GM23338 (cell line): Measurements from ENCODE around the gene INPP4B. TPM values are rescaled to one million over a fixed set of nuclear protein-coding genes. Genes with fewer than 3 reads are reported as not detected.

Experiments
- ATAC-seq: fragments of 200-7000 bp; cut with Tn5 transposase; 3 replicates; pipeline ENCODE4 v1.9.1; 2020
- DNase-seq: peaks from one replicate; pipeline ENCODE4 v3.0.0-alpha.2; 2015; ENCODE audit warnings: low spot score
- H2AFZ ChIP-seq: fragments of 200-600 bp; sonication (generic); 2 replicates; pipeline ENCODE4 v1.8.0; 2016; ENCODE audit warnings: antibody characterized with exemption, mild to moderate bottlenecking, moderate library complexity
- H3F3A ChIP-seq: fragments of 200-600 bp; sonication (generic); replicated peaks from 2 replicates; pipeline ENCODE4 v1.8.0; 2017; ENCODE audit warnings: antibody characterized with exemption, mixed run types, low read depth
- H3K27ac ChIP-seq: fragments of 200-600 bp; sonication (generic); 2 replicates; pipeline ENCODE4 v1.6.1; 2016; ENCODE audit warnings: low read depth
- H3K27me3 ChIP-seq: fragments of 200-600 bp; sonication (generic); 2 replicates; pipeline ENCODE4 v1.8.0; 2016; ENCODE audit warnings: mild to moderate bottlenecking, mixed run types, moderate library complexity; ENCODE audit not compliant: insufficient read depth
- H3K36me3 ChIP-seq: fragments of 200-600 bp; sonication (generic); 2 replicates; pipeline ENCODE4 v1.8.0; 2016; ENCODE audit warnings: mild to moderate bottlenecking; ENCODE audit not compliant: insufficient read depth
- H3K4me1 ChIP-seq: fragments of 200-600 bp; sonication (generic); 2 replicates; pipeline ENCODE4 v1.8.0; 2016; ENCODE audit warnings: mild to moderate bottlenecking, moderate library complexity; ENCODE audit not compliant: insufficient read depth
- H3K4me2 ChIP-seq: fragments of 200-600 bp; sonication (generic); 2 replicates; pipeline ENCODE4 v1.7.1; 2017; ENCODE audit warnings: mixed run types
- H3K4me3 ChIP-seq: fragments of 200-600 bp; sonication (generic); 2 replicates; pipeline ENCODE4 v1.6.1; 2016; ENCODE audit warnings: mixed run types
- H3K79me2 ChIP-seq: fragments of 200-600 bp; sonication (generic); replicated peaks from 2 replicates; pipeline ENCODE4 v1.8.0; 2017; ENCODE audit warnings: mild to moderate bottlenecking; ENCODE audit not compliant: insufficient read depth
- H3K9me2 ChIP-seq: fragments of 200-600 bp; sonication (generic); 2 replicates; pipeline ENCODE4 v1.8.0; 2017; ENCODE audit not compliant: insufficient read depth
- H4K20me1 ChIP-seq: fragments of 200-600 bp; sonication (generic); replicated peaks from 2 replicates; pipeline ENCODE4 v1.8.0; 2017; ENCODE audit warnings: mild to moderate bottlenecking; ENCODE audit not compliant: insufficient read depth
- H3K27ac Mint-ChIP-seq: 2 replicates; pipeline ENCODE4 v1.8.0; 2020; ENCODE audit warnings: inconsistent platforms, mild to moderate bottlenecking, moderate library complexity, mixed read lengths
- H3K27me3 Mint-ChIP-seq: 3 replicates; pipeline ENCODE4 v1.8.0; 2022; ENCODE audit warnings: low read depth, mild to moderate bottlenecking, moderate library complexity, mixed read lengths, inconsistent platforms; ENCODE audit not compliant: insufficient read depth, poor library complexity
- H3K36me3 Mint-ChIP-seq: 3 replicates; pipeline ENCODE4 v1.8.0; 2021; ENCODE audit warnings: low read depth, mild to moderate bottlenecking, inconsistent platforms, moderate library complexity, mixed read lengths
- H3K4me1 Mint-ChIP-seq: 3 replicates; pipeline ENCODE4 v1.8.0; 2020; ENCODE audit warnings: mild to moderate bottlenecking, inconsistent platforms, mixed read lengths
- H3K4me3 Mint-ChIP-seq: 3 replicates; pipeline ENCODE4 v1.8.0; 2021; ENCODE audit warnings: moderate library complexity, mild to moderate bottlenecking, inconsistent platforms, mixed read lengths
- H3K9me3 Mint-ChIP-seq: 3 replicates; pipeline ENCODE4 v1.8.0; 2020; ENCODE audit warnings: moderate library complexity, mild to moderate bottlenecking, inconsistent platforms, mixed read lengths
- CREB1 ChIP-seq: fragments of 250-450 bp; sonication (Bioruptor Pico); IDR thresholded peaks from 2 replicates; pipeline ENCODE4 v1.5.0; 2020; ENCODE audit warnings: low read depth, mild to moderate bottlenecking, moderate library complexity
- EZH2phosphoT487 ChIP-seq: fragments of 200-600 bp; sonication (generic); IDR thresholded peaks from one replicate; pipeline ENCODE4 v1.8.1; 2018; ENCODE audit warnings: antibody characterized with exemption; ENCODE audit not compliant: unreplicated experiment
- JUNB ChIP-seq: IDR thresholded peaks from one replicate; pipeline ENCODE4 v1.6.1; 2016; ENCODE audit warnings: antibody characterized with exemption; ENCODE audit not compliant: unreplicated experiment
- NANOG ChIP-seq: IDR thresholded peaks from 2 replicates; pipeline ENCODE4 v1.6.1; 2016; ENCODE audit warnings: antibody characterized with exemption, borderline replicate concordance
- POLR2AphosphoS5 ChIP-seq: IDR thresholded peaks from 2 replicates; pipeline ENCODE4 v1.6.1; 2016; ENCODE audit warnings: antibody characterized with exemption, low read depth
- STAT1 ChIP-seq: IDR thresholded peaks from one replicate; pipeline ENCODE4 v1.6.1; 2016; ENCODE audit warnings: antibody characterized with exemption; ENCODE audit not compliant: unreplicated experiment
- ZNF114 ChIP-seq: fragments of 250-450 bp; sonication (Bioruptor Pico); IDR thresholded peaks from 2 replicates; pipeline ENCODE4 v1.5.0; 2020; ENCODE audit warnings: mild to moderate bottlenecking, moderate library complexity
- ZNF331 ChIP-seq: fragments of 250-450 bp; sonication (Bioruptor Pico); IDR thresholded peaks from 2 replicates; pipeline ENCODE4 v1.5.0; 2020; ENCODE audit warnings: low read depth, mild to moderate bottlenecking, moderate library complexity
- polyA plus RNA-seq: library from polyadenylated mRNA; unstranded; fragments of >200 nt; fragmentation: Nextera tagmentation; extraction: Ambion mirVana; gene quantifications from 2 replicates; pipeline ENCODE4 v1.2.1, GENCODE V29; 2016
- total RNA-seq: library from RNA; depleted of rRNA; stranded (reverse); fragments of >200 nt; shearing (Covaris generic); gene quantifications from 2 replicates; pipeline ENCODE4 v1.2.3, GENCODE V29; 2014
- TF ChIP-seq, protein P1 (sequence below), 2 experiments: fragments of 200-600 bp in 1 of 2; sonication (generic) in 1 of 2; conservative IDR thresholded peaks; 2 replicates each; pipeline versions ENCODE4 v1.5.1 to v1.6.1; 2016 to 2017; ENCODE audit warnings: antibody characterized with exemption in 2 of 2, low read depth in 2 of 2, mild to moderate bottlenecking in 2 of 2, moderate library complexity in 1 of 2
- TF ChIP-seq, protein P2 (sequence below): IDR thresholded peaks from one replicate; pipeline ENCODE4 v1.6.1; 2018; ENCODE audit warnings: antibody characterized with exemption; ENCODE audit not compliant: unreplicated experiment
- TF ChIP-seq, protein P3 (sequence below): IDR thresholded peaks from 2 replicates; pipeline ENCODE4 v1.6.1; 2016; ENCODE audit warnings: antibody characterized with exemption

Gene INPP4B
- total and polyA plus RNA-seq, 2 experiments from 2014 or later: 0.11 to 0.14 TPM

DNA sequence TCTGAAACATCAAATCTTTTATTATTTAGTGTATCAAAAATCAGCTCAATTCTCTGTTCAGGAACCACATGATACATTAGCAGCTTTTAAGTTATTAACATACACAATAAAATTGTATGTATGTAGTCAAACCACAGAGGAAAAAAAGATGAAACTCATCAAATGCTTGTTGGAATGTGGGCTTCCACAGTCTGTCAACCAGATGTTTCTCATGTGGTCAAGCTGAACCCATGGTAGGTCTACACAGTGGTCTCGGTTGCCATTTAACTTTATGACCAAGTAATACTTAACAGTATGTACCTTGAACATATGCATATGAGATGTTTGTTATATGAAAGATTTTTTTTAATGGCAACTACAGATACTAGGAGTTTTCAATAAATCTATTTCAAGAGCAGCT is 781.9 kb downstream of the INPP4B start:
- ATAC-seq: no peak
- Mint-ChIP-seq H3K9me3 (peaks cover 40% of the 10 kb centered on the region), H3K4me1 (no peaks in the 10 kb centered on the region)

DNA sequence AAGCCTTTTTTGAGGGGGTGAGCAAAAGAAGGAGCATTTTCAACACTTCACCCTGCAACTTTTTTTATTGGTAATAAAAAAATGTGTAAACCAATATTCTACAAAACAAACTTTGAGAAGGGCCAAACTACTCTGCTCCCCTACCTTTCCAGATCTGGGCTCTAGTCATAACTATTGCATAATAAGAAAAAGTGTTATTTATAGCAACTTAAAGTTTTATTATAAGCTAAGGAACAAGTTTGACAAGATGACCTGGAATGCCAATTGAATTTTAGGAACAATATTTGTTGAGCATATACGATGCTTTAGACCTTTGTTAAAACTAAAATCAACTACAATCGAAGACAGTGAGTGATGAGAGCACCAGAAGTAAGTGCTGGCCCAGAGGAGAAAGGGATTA is 800.1 kb downstream of the INPP4B start:
- Mint-ChIP-seq H3K4me3 (no peak overlapping the region), H3K27ac (no peak overlapping the region), H3K4me1 (peaks cover 23% of the 10 kb centered on the region), H3K9me3 (no peaks in the 10 kb centered on the region), H3K36me3 (peaks cover 6% of the 10 kb centered on the region; the same call in 1 of the 3 replicates), H3K27me3 (no peaks in the 10 kb centered on the region)
- Histone ChIP-seq H4K20me1 (no peaks in the 10 kb centered on the region), H3K79me2 (no peaks in the 10 kb centered on the region), H3K4me1 (peaks cover 23% of the 10 kb centered on the region), H3K36me3 (no peaks in the 10 kb centered on the region), H3F3A (no peaks in the 10 kb centered on the region), H2AFZ (no peak overlapping the region), H3K4me3 (no peak overlapping the region), H3K27ac (no peak overlapping the region), H3K4me2 (0 out of 2 replicates have a peak overlapping the region, but pooled peaks have one; percentile 0), H3K9me2 (no peaks in the 10 kb centered on the region), H3K27me3 (no peaks in the 10 kb centered on the region)
- TF ChIP-seq CREB1 (CRISPR knock-in tag): no peak
- TF ChIP-seq STAT1: no peak
- no peak for TF ChIP-seq ZNF114 (CRISPR knock-in tag)
- TF ChIP-seq JUNB: no peak
- DNase-seq (no peak), ATAC-seq (no peak)

More for the DNA sequence above, 781.9 kb downstream of the INPP4B start:
- Histone ChIP-seq H4K20me1 (no peaks in the 10 kb centered on the region), H3K27me3 (no peaks in the 10 kb centered on the region), H3F3A (no peaks in the 10 kb centered on the region), H3K4me3 (no peak overlapping the region), H3K27ac (no peak overlapping the region), H2AFZ (no peak overlapping the region), H3K9me2 (no peaks in the 10 kb centered on the region), H3K79me2 (no peaks in the 10 kb centered on the region), H3K4me2 (no peak overlapping the region), H3K36me3 (no peaks in the 10 kb centered on the region), H3K4me1 (no peaks in the 10 kb centered on the region)
- Mint-ChIP-seq H3K27me3 (no peaks in the 10 kb centered on the region), H3K27ac (no peak overlapping the region), H3K36me3 (peaks cover 28% of the 10 kb centered on the region; the same call in 2 of the 3 replicates), H3K4me3 (no peak overlapping the region)
- DNase-seq: no peak
- TF ChIP-seq EZH2phosphoT487 (no peak), POLR2AphosphoS5 (no peak)

DNA sequence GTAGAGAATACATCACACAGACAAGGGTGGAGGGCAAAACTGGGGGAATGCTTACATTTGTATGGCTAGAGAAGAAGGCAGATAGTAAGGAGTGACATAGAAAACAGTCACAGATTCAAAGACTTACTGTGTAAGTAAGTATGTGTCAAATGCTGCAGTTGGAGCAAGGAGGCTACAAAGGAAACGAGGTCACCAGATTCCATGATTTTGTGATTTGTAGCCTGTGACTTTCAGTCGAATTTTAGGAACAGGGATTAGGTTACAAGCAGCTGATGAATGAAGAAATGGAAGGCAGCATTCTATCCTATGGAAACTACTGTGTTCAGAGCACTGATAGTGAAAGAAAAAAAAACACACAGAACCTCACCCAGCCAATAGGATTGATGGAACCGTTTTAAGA is 801.8 kb downstream of the INPP4B start:
- H3K27ac Mint-ChIP-seq: peak overlapping the region; percentile 14; the same call in 1 of the 2 replicates
- H3K36me3 ChIP-seq: no peaks in the 10 kb centered on the region
- peaks cover 6% of the 10 kb centered on the region; the same call in 1 of the 3 replicates for H3K36me3 Mint-ChIP-seq
- H3K27me3 ChIP-seq: no peaks in the 10 kb centered on the region
- peaks cover 23% of the 10 kb centered on the region for H3K4me1 Mint-ChIP-seq
- no peaks in the 10 kb centered on the region for H3K9me3 Mint-ChIP-seq
- no peaks in the 10 kb centered on the region for H3K79me2 ChIP-seq
- DNase-seq (peak; percentile 36), ATAC-seq (peak; percentile 43; the same call in 1 of the 3 replicates)
- no peaks in the 10 kb centered on the region for H3F3A ChIP-seq
- TF ChIP-seq, protein P1, sequence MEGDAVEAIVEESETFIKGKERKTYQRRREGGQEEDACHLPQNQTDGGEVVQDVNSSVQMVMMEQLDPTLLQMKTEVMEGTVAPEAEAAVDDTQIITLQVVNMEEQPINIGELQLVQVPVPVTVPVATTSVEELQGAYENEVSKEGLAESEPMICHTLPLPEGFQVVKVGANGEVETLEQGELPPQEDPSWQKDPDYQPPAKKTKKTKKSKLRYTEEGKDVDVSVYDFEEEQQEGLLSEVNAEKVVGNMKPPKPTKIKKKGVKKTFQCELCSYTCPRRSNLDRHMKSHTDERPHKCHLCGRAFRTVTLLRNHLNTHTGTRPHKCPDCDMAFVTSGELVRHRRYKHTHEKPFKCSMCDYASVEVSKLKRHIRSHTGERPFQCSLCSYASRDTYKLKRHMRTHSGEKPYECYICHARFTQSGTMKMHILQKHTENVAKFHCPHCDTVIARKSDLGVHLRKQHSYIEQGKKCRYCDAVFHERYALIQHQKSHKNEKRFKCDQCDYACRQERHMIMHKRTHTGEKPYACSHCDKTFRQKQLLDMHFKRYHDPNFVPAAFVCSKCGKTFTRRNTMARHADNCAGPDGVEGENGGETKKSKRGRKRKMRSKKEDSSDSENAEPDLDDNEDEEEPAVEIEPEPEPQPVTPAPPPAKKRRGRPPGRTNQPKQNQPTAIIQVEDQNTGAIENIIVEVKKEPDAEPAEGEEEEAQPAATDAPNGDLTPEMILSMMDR (conservative IDR thresholded peaks at IDR 0.05; ENCODE audit: low read depth in 2 of 2): no peak
- TF ChIP-seq ZNF331 (CRISPR knock-in tag): no peak
- TF ChIP-seq POLR2AphosphoS5: no peak
- TF ChIP-seq, protein P2, sequence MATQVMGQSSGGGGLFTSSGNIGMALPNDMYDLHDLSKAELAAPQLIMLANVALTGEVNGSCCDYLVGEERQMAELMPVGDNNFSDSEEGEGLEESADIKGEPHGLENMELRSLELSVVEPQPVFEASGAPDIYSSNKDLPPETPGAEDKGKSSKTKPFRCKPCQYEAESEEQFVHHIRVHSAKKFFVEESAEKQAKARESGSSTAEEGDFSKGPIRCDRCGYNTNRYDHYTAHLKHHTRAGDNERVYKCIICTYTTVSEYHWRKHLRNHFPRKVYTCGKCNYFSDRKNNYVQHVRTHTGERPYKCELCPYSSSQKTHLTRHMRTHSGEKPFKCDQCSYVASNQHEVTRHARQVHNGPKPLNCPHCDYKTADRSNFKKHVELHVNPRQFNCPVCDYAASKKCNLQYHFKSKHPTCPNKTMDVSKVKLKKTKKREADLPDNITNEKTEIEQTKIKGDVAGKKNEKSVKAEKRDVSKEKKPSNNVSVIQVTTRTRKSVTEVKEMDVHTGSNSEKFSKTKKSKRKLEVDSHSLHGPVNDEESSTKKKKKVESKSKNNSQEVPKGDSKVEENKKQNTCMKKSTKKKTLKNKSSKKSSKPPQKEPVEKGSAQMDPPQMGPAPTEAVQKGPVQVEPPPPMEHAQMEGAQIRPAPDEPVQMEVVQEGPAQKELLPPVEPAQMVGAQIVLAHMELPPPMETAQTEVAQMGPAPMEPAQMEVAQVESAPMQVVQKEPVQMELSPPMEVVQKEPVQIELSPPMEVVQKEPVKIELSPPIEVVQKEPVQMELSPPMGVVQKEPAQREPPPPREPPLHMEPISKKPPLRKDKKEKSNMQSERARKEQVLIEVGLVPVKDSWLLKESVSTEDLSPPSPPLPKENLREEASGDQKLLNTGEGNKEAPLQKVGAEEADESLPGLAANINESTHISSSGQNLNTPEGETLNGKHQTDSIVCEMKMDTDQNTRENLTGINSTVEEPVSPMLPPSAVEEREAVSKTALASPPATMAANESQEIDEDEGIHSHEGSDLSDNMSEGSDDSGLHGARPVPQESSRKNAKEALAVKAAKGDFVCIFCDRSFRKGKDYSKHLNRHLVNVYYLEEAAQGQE: no peak
- TF ChIP-seq NANOG: no peak
- no peak for TF ChIP-seq STAT1
- TF ChIP-seq, protein P3, sequence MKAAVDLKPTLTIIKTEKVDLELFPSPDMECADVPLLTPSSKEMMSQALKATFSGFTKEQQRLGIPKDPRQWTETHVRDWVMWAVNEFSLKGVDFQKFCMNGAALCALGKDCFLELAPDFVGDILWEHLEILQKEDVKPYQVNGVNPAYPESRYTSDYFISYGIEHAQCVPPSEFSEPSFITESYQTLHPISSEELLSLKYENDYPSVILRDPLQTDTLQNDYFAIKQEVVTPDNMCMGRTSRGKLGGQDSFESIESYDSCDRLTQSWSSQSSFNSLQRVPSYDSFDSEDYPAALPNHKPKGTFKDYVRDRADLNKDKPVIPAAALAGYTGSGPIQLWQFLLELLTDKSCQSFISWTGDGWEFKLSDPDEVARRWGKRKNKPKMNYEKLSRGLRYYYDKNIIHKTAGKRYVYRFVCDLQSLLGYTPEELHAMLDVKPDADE: no peak
- no peak overlapping the region for H2AFZ ChIP-seq
- H3K4me1 ChIP-seq: peaks cover 23% of the 10 kb centered on the region
- H3K4me3 ChIP-seq: 0 out of 2 replicates have a peak overlapping the region, but pooled peaks have one; percentile 2
- no peaks in the 10 kb centered on the region for H3K9me2 ChIP-seq
- no peak overlapping the region for H3K4me3 Mint-ChIP-seq
- H3K4me2 ChIP-seq: peak overlapping the region; percentile 25
- H4K20me1 ChIP-seq: no peaks in the 10 kb centered on the region
- no peak overlapping the region for H3K27ac ChIP-seq
- H3K27me3 Mint-ChIP-seq: no peaks in the 10 kb centered on the region
